Endothelial cell of umbilical vein (primary cell): ENCODE measurements around the gene RNF130. TPM values are rescaled to one million over a fixed set of nuclear protein-coding genes. Genes with fewer than 3 reads are reported as not detected.

Source experiments
- BruUV-seq: library from RNA; stranded (reverse); fragments of 400-500 nt; replicated peaks from 2 replicates; lab custom pipeline; 2021; lab: Mats Ljungman, UMichigan
- CTCF ChIA-PET: fragments of 300-600, 350-600 bp; sonication (Branson Sonifier 250); formaldehyde crosslinking; loops from one replicate; lab custom pipeline; 2021; ENCODE audit warnings: antibody characterized with exemption, inconsistent platforms; lab: Charles Lee
- POLR2A ChIA-PET: fragments of 300-600, 350-600 bp; sonication (Branson Sonifier 250); formaldehyde crosslinking; loops from one replicate; lab custom pipeline; 2021; ENCODE audit warnings: antibody characterized with exemption, inconsistent platforms; lab: Charles Lee
- DNase-seq: peaks from one replicate; pipeline ENCODE4 v3.0.0-alpha.2; 2011; ENCODE audit warnings: low read depth, low spot score
- FAIRE-seq: peaks from 2 replicates; lab custom pipeline; 2011; peaks lifted over from hg19 to GRCh38; lab: Jason Lieb, UNC
- H2AFZ ChIP-seq: 2 replicates; pipeline ENCODE4 v1.6.0; 2012; ENCODE audit warnings: low read depth, low read length, control low read depth, inconsistent platforms
- H3K27ac ChIP-seq: 2 replicates; pipeline ENCODE4 v1.5.1; 2011; ENCODE audit warnings: low read depth, mild to moderate bottlenecking, control low read depth, low read length, moderate library complexity; ENCODE audit not compliant: insufficient read depth
- H3K27me3 ChIP-seq, 2 experiments: 2 replicates each; pipeline versions ENCODE4 v1.6.0 to v1.6.1; 2011; ENCODE audit warnings: low read length in 2 of 2, mixed read lengths in 1 of 2; ENCODE audit not compliant: control insufficient read depth in 2 of 2, insufficient read depth in 2 of 2
- H3K36me3 ChIP-seq, 2 experiments: 2 replicates in 1 of 2; 3 replicates in 1 of 2; pipeline ENCODE4 v1.5.1; 2011; ENCODE audit warnings: low read length in 2 of 2, mild to moderate bottlenecking in 1 of 2, moderate library complexity in 1 of 2; ENCODE audit not compliant: control insufficient read depth in 2 of 2, insufficient read depth in 2 of 2; ENCODE audit errors: extremely low read depth in 1 of 2
- H3K4me1 ChIP-seq: 3 replicates; pipeline ENCODE4 v1.5.1; 2011; ENCODE audit warnings: mild to moderate bottlenecking, low read length; ENCODE audit not compliant: control insufficient read depth, insufficient read depth; ENCODE audit errors: extremely low read depth
- H3K4me2 ChIP-seq: 2 replicates; pipeline ENCODE4 v1.6.1; 2011; ENCODE audit warnings: low read length, control low read depth, mixed read lengths; ENCODE audit not compliant: insufficient read depth
- H3K4me3 ChIP-seq, 3 experiments: fragments of 200-600 bp in 1 of 3; sonication (generic), shearing (Covaris generic) in 1 of 3; replicated peaks in 1 of 3; 2 replicates each; pipeline ENCODE4 v1.5.1; 2011 to 2016; ENCODE audit warnings: control low read depth in 3 of 3, low read length in 3 of 3, mild to moderate bottlenecking in 2 of 3, inconsistent platforms in 1 of 3, low read depth in 1 of 3, moderate library complexity in 1 of 3; ENCODE audit not compliant: insufficient read depth in 1 of 3
- H3K79me2 ChIP-seq: 2 replicates; pipeline ENCODE4 v1.6.0; 2012; ENCODE audit warnings: low read length, inconsistent platforms; ENCODE audit not compliant: control insufficient read depth, insufficient read depth
- H3K9ac ChIP-seq: replicated peaks from 2 replicates; pipeline ENCODE3; 2011; ENCODE audit warnings: low read length, control low read depth; ENCODE audit not compliant: insufficient read depth; ENCODE audit errors: extremely low read depth
- H3K9me1 ChIP-seq: replicated peaks from 3 replicates; pipeline ENCODE4 v1.6.0; 2011; ENCODE audit warnings: mild to moderate bottlenecking, low read length; ENCODE audit not compliant: control insufficient read depth, insufficient read depth; ENCODE audit errors: extremely low read depth
- H3K9me3 ChIP-seq: replicated peaks from 2 replicates; pipeline ENCODE4 v1.5.1; 2012; ENCODE audit warnings: low read length, inconsistent platforms; ENCODE audit not compliant: control insufficient read depth, insufficient read depth
- H4K20me1 ChIP-seq: replicated peaks from 2 replicates; pipeline ENCODE3; 2011; ENCODE audit warnings: mild to moderate bottlenecking, low read length; ENCODE audit not compliant: control insufficient read depth, insufficient read depth; ENCODE audit errors: extremely low read depth
- EZH2 ChIP-seq: IDR thresholded peaks from 2 replicates; pipeline ENCODE4 v1.6.1; 2012; ENCODE audit warnings: borderline replicate concordance, low read depth, mild to moderate bottlenecking, moderate library complexity, low read length, inconsistent platforms; ENCODE audit not compliant: severe bottlenecking
- FOS ChIP-seq: IDR thresholded peaks from 2 replicates; pipeline ENCODE4 v1.6.1; 2011; ENCODE audit warnings: mild to moderate bottlenecking, low read length, moderate library complexity, borderline replicate concordance; ENCODE audit not compliant: insufficient read depth
- JUN ChIP-seq: IDR thresholded peaks from 2 replicates; pipeline ENCODE4 v1.6.1; 2011; ENCODE audit warnings: borderline replicate concordance, low read depth; ENCODE audit not compliant: insufficient read length, insufficient read depth
- MYC ChIP-seq: IDR thresholded peaks from one replicate; pipeline ENCODE4 v1.6.1; 2011; ENCODE audit warnings: mild to moderate bottlenecking, low read depth, low read length
- POLR2A ChIP-seq: IDR thresholded peaks from 2 replicates; pipeline ENCODE4 v1.6.1; 2012; ENCODE audit warnings: low read depth, mild to moderate bottlenecking, control low read depth, low read length
- dilution Hi-C: fragments of 300-500 bp; cut with MboI; formaldehyde crosslinking; loops from one replicate; pipeline ENCODE4 v1.15.0; 2019; ENCODE audit warnings: low sequenced_read_pairs; ENCODE audit not compliant: extremely low pct_ligation_motif_present
- intact Hi-C: fragments of 100-400 bp; cut with micrococcal nuclease; formaldehyde crosslinking; loops from one replicate; pipeline ENCODE4 v1.10.0; 2022
- polyA plus RNA-seq, 4 experiments: library from polyadenylated mRNA; depleted of rRNA in 3 of 4; stranded (reverse) in 3 of 4; unstranded in 1 of 4; fragments of >200 nt; gene quantifications; 2 replicates each; pipeline versions ENCODE4 v1.2.1 to v1.2.3, GENCODE V29; 2011 to 2012; ENCODE audit warnings: missing spikeins in 1 of 4
- total RNA-seq: library from RNA; stranded (reverse); gene quantifications from 2 replicates; pipeline ENCODE4 v1.2.3, GENCODE V29; 2021

Gene RNF130
- total and polyA plus RNA-seq, 2 donors (not counting 3 experiments of a cell fraction or from before 2014, with no cell fraction given), result 43.0 to 43.1 TPM

GRCh38 chr5:180034564-180034963 lies 37.0 kb downstream of the RNF130 start:
- H3K9me3 ChIP-seq, result no peaks in the 10 kb centered on the region
- H3K36me3 ChIP-seq, result peaks cover 0 to 5% of the 10 kb centered on the region in 2 experiments
- no peaks in the 10 kb centered on the region for H3K4me1 ChIP-seq
- DNase-seq (no peak), FAIRE-seq (no peak)
- H3K4me3 ChIP-seq, result no peak overlapping the region
- ChIA-PET CTCF (interaction anchor here (1.7 kb wide), 1 partner anchor 9 kb away, joined by 4 read pairs; no protein-coding TSS in a partner anchor), POLR2A (no interaction called here)
- no peaks in the 10 kb centered on the region for H3K79me2 ChIP-seq
- no peaks in the 10 kb centered on the region for H3K27me3 ChIP-seq
- intact Hi-C loops, result no loop called here
- H3K27ac ChIP-seq, result no peak overlapping the region
- no peaks in the 10 kb centered on the region for H3K9me1 ChIP-seq
- no peak for TF ChIP-seq EZH2
- peak; percentile 18 for TF ChIP-seq JUN
- TF ChIP-seq FOS, result peak; percentile 45
- TF ChIP-seq MYC, result no peak
- no peak overlapping the region for H3K9ac ChIP-seq
- dilution Hi-C loops, result no loop called here
- H3K4me2 ChIP-seq, result no peak overlapping the region
- no peaks in the 10 kb centered on the region for H4K20me1 ChIP-seq
- BruUV-seq, result no TSS peak
- H2AFZ ChIP-seq, result no peak overlapping the region

- H3K4me3 ChIP-seq, result no peak overlapping the region
- no peaks in the 10 kb centered on the region for H3K27me3 ChIP-seq
- dilution Hi-C loops, result no loop called here
- H3K79me2 ChIP-seq, result no peaks in the 10 kb centered on the region
- intact Hi-C loops, result loop anchor here (2.0 kb wide), 1 partner anchor 29 kb away; no protein-coding TSS in a partner anchor
- no peak for FAIRE-seq
- CTCF ChIA-PET, result interaction anchor here (1.4 to 1.5 kb wide), 2 partner anchors 11 to 22 kb away, joined by 4 to 5 read pairs; no protein-coding TSS in a partner anchor
- H2AFZ ChIP-seq, result no peak overlapping the region
- POLR2A ChIA-PET, result no interaction called here
- no peak overlapping the region for H3K4me2 ChIP-seq
- H3K27ac ChIP-seq, result no peak overlapping the region
- no peaks in the 10 kb centered on the region for H3K9me1 ChIP-seq
- TF ChIP-seq POLR2A, result no peak
- peaks cover 20% of the 10 kb centered on the region for H3K4me1 ChIP-seq
- no peaks in the 10 kb centered on the region for H3K9me3 ChIP-seq
- H3K9ac ChIP-seq, result no peak overlapping the region
- no peaks in the 10 kb centered on the region for H4K20me1 ChIP-seq
- DNase-seq, result peak; percentile 20
- H3K36me3 ChIP-seq, result no peaks in the 10 kb centered on the region
- no TSS peak for BruUV-seq
These were observed 44.0 kb downstream of the RNF130 start for GRCh38 chr5:180027459-180028089.
